Osteocyte (in vitro differentiated cells): ENCODE measurements around the gene AP4M1. TPM values are rescaled to one million over a fixed set of nuclear protein-coding genes. Genes with fewer than 3 reads are reported as not detected.
A peak's percentile ranks its signal among the peaks of the same experiment; 100 is the strongest.

Experiments used
- DNase-seq: peaks from one replicate; pipeline ENCODE4 v3.0.0; 2021; ENCODE audit warnings: mixed read lengths; ENCODE audit not compliant: unreplicated experiment; ENCODE audit errors: extremely low spot score
- H3K27ac Mint-ChIP-seq: one replicate; pipeline ENCODE4 v1.8.0; 2021; ENCODE audit warnings: mild to moderate bottlenecking, mixed read lengths; ENCODE audit not compliant: unreplicated experiment
- H3K27me3 Mint-ChIP-seq: one replicate; pipeline ENCODE4 v1.8.0; 2021; ENCODE audit warnings: mixed read lengths; ENCODE audit not compliant: unreplicated experiment
- H3K36me3 Mint-ChIP-seq: one replicate; pipeline ENCODE4 v1.8.0; 2021; ENCODE audit warnings: mixed read lengths; ENCODE audit not compliant: unreplicated experiment
- H3K4me1 Mint-ChIP-seq: one replicate; pipeline ENCODE4 v1.8.0; 2021; ENCODE audit warnings: mixed read lengths; ENCODE audit not compliant: unreplicated experiment
- H3K4me3 Mint-ChIP-seq: one replicate; pipeline ENCODE4 v1.8.0; 2021; ENCODE audit warnings: mild to moderate bottlenecking, moderate library complexity, mixed read lengths; ENCODE audit not compliant: unreplicated experiment
- H3K9me3 Mint-ChIP-seq: one replicate; pipeline ENCODE4 v1.8.0; 2021; ENCODE audit warnings: mixed read lengths; ENCODE audit not compliant: unreplicated experiment
- microRNA-seq: library from miRNA; unstranded; fragments of <30 nt; microRNA quantifications from one replicate; pipeline ENCODE4 v1.1.0, GENCODE V29; 2020; ENCODE audit not compliant: unreplicated experiment
- total RNA-seq: library from RNA; stranded (reverse); gene quantifications from 2 replicates; pipeline ENCODE4 v1.2.1, GENCODE V29; 2021
- TF ChIP-seq, protein P1 (sequence below): fragments of 200-600 bp; sonication (generic); IDR thresholded peaks from 2 replicates; pipeline ENCODE4 v1.5.0; 2021; ENCODE audit warnings: antibody characterized with exemption, mild to moderate bottlenecking, moderate library complexity

Gene AP4M1
- total RNA-seq, 1 donor from 2014 or later, result 27.4 TPM

- TF ChIP-seq, protein P1, sequence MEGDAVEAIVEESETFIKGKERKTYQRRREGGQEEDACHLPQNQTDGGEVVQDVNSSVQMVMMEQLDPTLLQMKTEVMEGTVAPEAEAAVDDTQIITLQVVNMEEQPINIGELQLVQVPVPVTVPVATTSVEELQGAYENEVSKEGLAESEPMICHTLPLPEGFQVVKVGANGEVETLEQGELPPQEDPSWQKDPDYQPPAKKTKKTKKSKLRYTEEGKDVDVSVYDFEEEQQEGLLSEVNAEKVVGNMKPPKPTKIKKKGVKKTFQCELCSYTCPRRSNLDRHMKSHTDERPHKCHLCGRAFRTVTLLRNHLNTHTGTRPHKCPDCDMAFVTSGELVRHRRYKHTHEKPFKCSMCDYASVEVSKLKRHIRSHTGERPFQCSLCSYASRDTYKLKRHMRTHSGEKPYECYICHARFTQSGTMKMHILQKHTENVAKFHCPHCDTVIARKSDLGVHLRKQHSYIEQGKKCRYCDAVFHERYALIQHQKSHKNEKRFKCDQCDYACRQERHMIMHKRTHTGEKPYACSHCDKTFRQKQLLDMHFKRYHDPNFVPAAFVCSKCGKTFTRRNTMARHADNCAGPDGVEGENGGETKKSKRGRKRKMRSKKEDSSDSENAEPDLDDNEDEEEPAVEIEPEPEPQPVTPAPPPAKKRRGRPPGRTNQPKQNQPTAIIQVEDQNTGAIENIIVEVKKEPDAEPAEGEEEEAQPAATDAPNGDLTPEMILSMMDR, result no peak
- H3K9me3 Mint-ChIP-seq, result no peaks in the 10 kb centered on the region
- H3K36me3 Mint-ChIP-seq, result peaks cover 9% of the 10 kb centered on the region
- H3K4me3 Mint-ChIP-seq, result no peak overlapping the region
- H3K27ac Mint-ChIP-seq, result no peak overlapping the region
- peaks cover 23% of the 10 kb centered on the region for H3K4me1 Mint-ChIP-seq
- no peak for DNase-seq
- no peaks in the 10 kb centered on the region for H3K27me3 Mint-ChIP-seq
These were observed 54.3 kb downstream of the AP4M1 start for GRCh38 chr7:100155553-100156317.

- Mint-ChIP-seq H3K9me3 (no peaks in the 10 kb centered on the region), H3K4me1 (peaks cover 23% of the 10 kb centered on the region), H3K27ac (no peak overlapping the region), H3K36me3 (peaks cover 9% of the 10 kb centered on the region), H3K4me3 (peak overlapping the region; percentile 69), H3K27me3 (no peaks in the 10 kb centered on the region)
- TF ChIP-seq, protein P1, result no peak
- DNase-seq, result no peak
These were observed 55.1 kb downstream of the AP4M1 start for GRCh38 chr7:100156331-100157068.

GRCh38 chr7:100157069-100157333, 55.6 kb downstream of the AP4M1 start:
- no peaks in the 10 kb centered on the region for H3K27me3 Mint-ChIP-seq
- no peaks in the 10 kb centered on the region for H3K9me3 Mint-ChIP-seq
- TF ChIP-seq, protein P1, result no peak
- H3K4me1 Mint-ChIP-seq, result peaks cover 23% of the 10 kb centered on the region
- peaks cover 9% of the 10 kb centered on the region for H3K36me3 Mint-ChIP-seq
- DNase-seq, result no peak
- peak overlapping the region; percentile 69 for H3K4me3 Mint-ChIP-seq
- H3K27ac Mint-ChIP-seq, result peak overlapping the region; percentile 28

DNA sequence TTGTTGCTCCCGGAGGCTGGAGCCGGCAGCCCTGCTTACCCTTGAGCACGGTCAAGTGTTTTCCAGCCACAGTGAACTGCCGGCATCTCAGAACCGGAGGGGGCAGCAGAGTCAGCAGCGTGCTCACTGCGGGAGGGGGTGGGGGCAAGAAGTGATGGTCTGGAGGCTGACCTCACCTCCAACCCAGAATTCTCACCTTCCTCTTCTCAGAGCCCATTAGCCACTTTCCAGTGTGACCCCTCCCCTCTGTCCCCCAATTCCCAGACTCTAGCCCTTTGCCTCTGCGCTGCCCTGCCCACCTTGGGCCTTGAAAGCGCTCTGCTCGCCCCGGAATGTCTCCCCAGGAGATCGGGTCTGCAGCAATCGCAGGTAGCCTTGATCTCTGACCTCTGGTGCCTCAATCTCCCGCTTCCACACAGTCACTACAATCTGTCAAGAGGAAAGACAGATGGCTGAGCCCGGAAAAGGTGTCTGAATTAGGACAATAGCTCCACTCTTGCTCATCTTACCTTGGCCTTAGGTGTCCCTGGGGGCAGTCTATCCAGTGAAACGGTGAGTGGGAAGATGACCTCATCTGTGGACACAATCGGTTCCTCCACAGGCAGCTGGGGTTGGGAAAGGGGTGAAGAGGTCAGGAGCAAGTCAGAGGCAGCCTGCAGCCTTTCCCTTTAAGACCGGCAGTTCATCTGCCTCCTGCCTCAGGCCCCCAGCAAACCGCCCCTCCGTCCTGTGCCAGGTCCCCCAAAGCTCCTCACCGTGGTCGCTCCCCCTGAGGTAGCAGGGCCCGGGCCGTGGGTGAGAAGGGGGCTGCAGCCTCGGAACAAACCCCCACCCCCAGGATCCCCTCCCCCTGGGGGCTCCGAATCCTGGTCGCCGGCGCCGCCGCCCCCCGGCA, 56.1 kb downstream of the AP4M1 start:
- Mint-ChIP-seq H3K4me1 (peaks cover 23% of the 10 kb centered on the region), H3K27me3 (no peaks in the 10 kb centered on the region), H3K4me3 (peak overlapping the region; percentile 69), H3K27ac (peak overlapping the region; percentile 28), H3K36me3 (peaks cover 5% of the 10 kb centered on the region), H3K9me3 (no peaks in the 10 kb centered on the region)
- TF ChIP-seq, protein P1, result peak; percentile 17
- no peak for DNase-seq

Small RNA genes lying within 50 kb of the gene (microRNA-seq; reads per million reads assigned to microRNA genes)
- gene MIR106B (1,165 reads per million, percentile 79 among the genes with 10 or more reads in this experiment), gene MIR25 (391 reads per million, percentile 71 among the genes with 10 or more reads in this experiment), gene MIR4658 (not detected), gene MIR93 (2,305 reads per million, percentile 84 among the genes with 10 or more reads in this experiment)

Other genes with a start within 250 kb of the AP4M1 start
- gene OR2AE1, start 224.6 kb upstream of the AP4M1 start, total RNA-seq, result not detected in 2 replicates
- 13.1 and 14.3 TPM in 2 replicates for gene TRIM4, start 182.1 kb upstream of the AP4M1 start, total RNA-seq
- gene GJC3, start 172.0 kb upstream of the AP4M1 start, total RNA-seq, result not detected in 2 replicates
- gene AZGP1, start 125.6 kb upstream of the AP4M1 start, total RNA-seq, result not detected in 2 replicates
- gene ZKSCAN1, start 86.0 kb upstream of the AP4M1 start, total RNA-seq, result 84.1 and 90.4 TPM in 2 replicates
- gene ZSCAN21, start 51.9 kb upstream of the AP4M1 start, total RNA-seq, result 13.9 and 14.6 TPM in 2 replicates
- 35.4 and 39.2 TPM in 2 replicates for gene ZNF3, start 19.9 kb upstream of the AP4M1 start, total RNA-seq
- gene COPS6, start 12.7 kb upstream of the AP4M1 start, total RNA-seq, result 93.7 and 101 TPM in 2 replicates
- 73.3 and 77.8 TPM in 2 replicates for gene MCM7, start 246 bp upstream of the AP4M1 start, total RNA-seq
- gene TAF6, start 17.7 kb downstream of the AP4M1 start, total RNA-seq, result 62.8 and 63.9 TPM in 2 replicates
- 33.6 and 36.7 TPM in 2 replicates for gene CNPY4, start 18.0 kb downstream of the AP4M1 start, total RNA-seq
- gene MBLAC1, start 25.3 kb downstream of the AP4M1 start, total RNA-seq, result 2.3 TPM in 2 replicates
- gene LAMTOR4, start 47.3 kb downstream of the AP4M1 start, total RNA-seq, result 111 and 123 TPM in 2 replicates
- 18.2 and 20.3 TPM in 2 replicates for gene TRAPPC14, start 57.1 kb downstream of the AP4M1 start, total RNA-seq
- 2.9 and 3.6 TPM in 2 replicates for gene GAL3ST4, start 67.0 kb downstream of the AP4M1 start, total RNA-seq
- gene GPC2, start 75.7 kb downstream of the AP4M1 start, total RNA-seq, result 8.1 and 12.6 TPM in 2 replicates
- 1.0 and 1.5 TPM in 2 replicates for gene STAG3, start 76.3 kb downstream of the AP4M1 start, total RNA-seq
- not detected in 2 replicates for gene PVRIG, start 118.3 kb downstream of the AP4M1 start, total RNA-seq
- gene SPDYE3, start 206.1 kb downstream of the AP4M1 start, total RNA-seq, result not detected in 2 replicates